Stimulated activated memory B cell treated with anti-CD40 and anti-IgM and Interleukin-4, amounts not matched to agents 10 μg/mL and 1 μg/mL and 100 μg/mL, for 72 hours (primary cell): Measurements from ENCODE around the gene IDUA.

Experiments
- ATAC-seq: fragments of 150-1000 bp; cut with Tn5 transposase; 2 replicates; pipeline ENCODE4 v1.10.0; 2021
- H3K27ac Mint-ChIP-seq: one replicate; pipeline ENCODE4 v1.8.0; 2022; ENCODE audit warnings: mild to moderate bottlenecking, mixed read lengths
- H3K27me3 Mint-ChIP-seq: one replicate; pipeline ENCODE4 v1.8.0; 2022; ENCODE audit warnings: mixed read lengths
- H3K36me3 Mint-ChIP-seq: one replicate; pipeline ENCODE4 v1.8.0; 2022; ENCODE audit warnings: mixed read lengths
- H3K4me1 Mint-ChIP-seq: one replicate; pipeline ENCODE4 v1.8.0; 2022; ENCODE audit warnings: mixed read lengths
- H3K4me3 Mint-ChIP-seq: one replicate; pipeline ENCODE4 v1.8.0; 2022; ENCODE audit warnings: mild to moderate bottlenecking, moderate library complexity, mixed read lengths
- H3K9me3 Mint-ChIP-seq: one replicate; pipeline ENCODE4 v1.8.0; 2022; ENCODE audit warnings: mixed read lengths

The IDUA gene

DNA sequence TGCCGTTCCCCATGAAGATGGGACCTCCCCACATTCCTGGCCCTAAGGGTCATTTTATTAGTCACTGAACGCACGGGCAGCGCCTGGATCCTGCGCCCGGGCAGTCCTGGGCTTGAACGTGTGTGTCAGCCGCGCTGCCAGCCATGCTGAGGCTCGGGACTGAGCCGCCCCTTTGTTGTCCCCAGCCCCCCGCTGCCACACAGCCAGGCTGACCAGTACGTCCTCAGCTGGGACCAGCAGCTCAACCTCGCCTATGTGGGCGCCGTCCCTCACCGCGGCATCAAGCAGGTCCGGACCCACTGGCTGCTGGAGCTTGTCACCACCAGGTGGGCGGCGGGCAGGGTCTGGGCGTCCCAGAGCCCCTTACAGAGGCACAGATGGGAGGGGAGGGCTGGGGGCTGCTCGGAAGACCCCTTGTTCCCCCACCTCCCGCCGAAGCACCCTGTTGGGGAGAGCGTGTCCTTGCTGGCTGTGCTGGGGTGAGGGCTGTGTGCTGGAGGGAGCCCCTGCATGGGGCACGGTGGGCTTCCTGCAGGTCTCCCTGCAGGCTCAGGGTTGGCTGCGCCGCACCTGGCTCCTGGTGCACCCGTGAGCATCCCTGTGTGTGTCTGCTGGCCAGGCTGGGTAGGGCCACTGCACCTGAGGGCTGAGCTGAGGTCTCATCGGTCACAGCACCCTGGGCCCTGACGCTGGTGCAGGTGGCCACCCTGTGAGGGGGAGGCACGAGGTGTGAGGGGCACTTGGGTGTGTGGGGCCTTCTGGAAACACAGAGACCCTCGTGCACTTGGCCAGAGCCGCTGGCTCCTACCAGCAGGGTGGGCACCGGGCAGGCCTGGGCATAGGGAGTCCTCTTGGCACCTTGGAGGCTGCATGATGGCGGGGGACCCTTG, 1.0 kb downstream of the IDUA start:
- H3K9me3 Mint-ChIP-seq = no peaks in the 10 kb centered on the region
- H3K27me3 Mint-ChIP-seq = no peaks in the 10 kb centered on the region
- ATAC-seq = no peak
- peaks cover 29% of the 10 kb centered on the region for H3K4me1 Mint-ChIP-seq
- peak overlapping the region; percentile 84 for H3K4me3 Mint-ChIP-seq
- H3K36me3 Mint-ChIP-seq = peaks cover 19% of the 10 kb centered on the region
- H3K27ac Mint-ChIP-seq = peak overlapping the region; percentile 62

DNA sequence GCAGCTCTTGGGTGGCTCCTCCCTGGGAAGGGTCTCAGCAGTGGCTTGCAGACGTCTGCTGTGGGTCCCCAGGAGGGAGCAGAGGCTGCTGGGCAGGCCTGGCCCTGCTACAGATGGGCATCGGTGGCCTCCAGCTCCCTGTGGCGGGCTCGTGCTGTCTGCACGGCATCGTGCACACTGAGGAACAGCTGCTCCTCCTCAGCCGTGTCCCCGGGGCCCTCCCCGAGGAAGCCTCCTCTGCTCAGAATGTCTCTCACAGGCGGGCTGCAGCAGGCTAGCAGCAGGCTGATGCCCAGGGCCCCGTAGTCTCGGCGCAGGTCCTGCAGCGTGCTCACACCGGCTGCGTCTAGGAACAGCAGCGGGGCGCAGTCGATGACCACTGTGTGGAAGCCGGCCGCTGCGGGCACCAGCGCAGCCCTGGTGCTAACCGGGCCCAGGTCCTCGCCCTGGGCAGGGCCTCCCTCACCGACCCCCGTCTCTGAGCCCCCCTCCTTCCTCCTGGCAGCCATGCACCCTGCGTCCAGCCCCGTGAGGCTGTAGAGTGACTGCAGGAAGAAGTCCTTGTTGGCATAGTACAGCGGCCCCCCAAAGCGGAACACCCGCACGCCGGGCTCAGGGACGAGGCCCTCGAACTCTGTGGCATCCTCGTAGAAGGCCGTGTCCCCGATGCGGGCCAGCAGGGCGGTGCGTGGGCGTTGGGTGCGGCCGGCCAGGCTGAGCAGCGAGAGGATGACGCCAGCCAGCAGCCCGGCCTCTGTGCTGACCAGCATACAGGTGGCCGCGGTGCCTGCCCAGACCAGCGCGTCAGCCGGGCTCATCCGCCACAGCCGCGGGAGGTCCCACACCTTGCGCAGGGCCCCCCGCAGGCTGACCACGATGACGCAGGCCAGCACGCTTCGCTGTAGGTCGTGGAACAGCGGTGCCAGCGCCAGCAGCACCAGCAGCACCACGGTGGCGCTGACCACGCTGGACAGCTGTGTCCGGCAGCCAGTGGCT, 2.2 kb downstream of the IDUA start:
- H3K4me1 Mint-ChIP-seq = peaks cover 29% of the 10 kb centered on the region
- ATAC-seq = no peak
- no peak overlapping the region for H3K4me3 Mint-ChIP-seq
- no peaks in the 10 kb centered on the region for H3K27me3 Mint-ChIP-seq
- no peak overlapping the region for H3K27ac Mint-ChIP-seq
- H3K9me3 Mint-ChIP-seq = no peaks in the 10 kb centered on the region
- peaks cover 19% of the 10 kb centered on the region for H3K36me3 Mint-ChIP-seq

DNA sequence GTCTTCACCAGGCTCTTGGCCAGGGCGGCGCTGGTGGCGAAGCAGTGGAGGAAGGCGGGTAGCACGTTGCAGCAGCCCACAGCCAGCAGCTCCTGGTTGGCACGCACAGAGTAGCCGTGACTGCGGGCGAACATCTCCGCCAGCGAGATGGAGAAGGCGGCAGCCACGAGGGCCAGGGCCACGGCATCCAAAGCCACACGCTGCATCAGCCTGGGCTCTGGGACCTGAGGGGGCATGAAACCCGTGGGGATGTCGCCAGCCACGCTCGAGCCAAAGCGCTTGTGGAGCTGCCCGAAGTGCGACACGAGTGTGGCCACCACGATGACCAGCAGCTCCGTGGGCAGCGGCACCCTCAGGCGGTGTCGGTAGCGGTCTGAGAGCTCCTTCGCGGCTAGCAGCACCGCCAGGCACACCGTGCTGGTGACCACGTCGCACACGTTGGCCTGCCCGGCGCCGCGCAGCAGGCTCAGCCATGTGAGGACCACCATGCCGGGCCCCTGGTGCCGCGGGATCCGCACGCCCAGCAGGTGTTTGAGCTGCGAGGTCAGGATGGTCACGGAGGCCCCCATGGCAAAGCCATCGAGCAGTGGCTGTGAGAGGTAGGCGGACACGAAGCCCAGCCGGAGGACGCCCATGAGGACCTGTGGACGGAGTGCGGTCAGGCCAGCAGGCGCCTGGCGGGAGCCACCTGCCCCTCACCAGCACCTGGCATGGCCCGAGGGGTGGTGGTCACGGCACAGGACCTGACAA, 3.1 kb downstream of the IDUA start:
- Mint-ChIP-seq H3K36me3 (peaks cover 19% of the 10 kb centered on the region), H3K27ac (no peak overlapping the region), H3K4me1 (peaks cover 27% of the 10 kb centered on the region), H3K4me3 (no peak overlapping the region), H3K9me3 (no peaks in the 10 kb centered on the region), H3K27me3 (no peaks in the 10 kb centered on the region)
- ATAC-seq = no peak

DNA sequence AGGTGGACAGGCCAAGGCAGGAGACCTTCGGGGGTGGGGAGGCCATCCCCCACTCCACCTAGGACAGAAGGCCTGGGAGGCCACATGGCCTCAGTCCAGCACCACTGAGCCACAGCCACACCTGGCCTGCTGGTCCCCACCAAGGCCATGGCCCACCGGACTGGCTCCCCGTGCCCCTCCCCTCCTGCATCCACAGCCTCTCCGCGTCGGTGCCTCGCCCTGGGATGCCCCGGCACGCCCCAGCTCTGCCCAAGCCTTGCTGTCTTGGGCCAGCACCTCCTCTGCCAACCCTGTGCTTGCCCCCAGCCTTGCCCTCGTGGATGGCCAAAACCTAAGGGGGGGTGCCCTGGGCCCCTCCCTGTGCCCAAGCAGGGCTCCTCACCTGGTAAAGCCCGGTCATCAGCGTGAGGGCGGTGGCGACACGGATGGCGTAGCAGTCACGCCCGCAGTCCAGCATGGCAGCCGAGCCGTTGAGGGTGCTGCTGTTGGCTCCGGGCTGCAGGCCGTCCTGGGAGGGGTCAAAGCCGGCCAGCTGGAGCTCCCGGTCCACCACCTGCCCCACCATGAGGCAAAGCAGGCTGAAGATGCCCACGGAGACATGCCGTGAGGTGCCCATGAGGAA, 4.0 kb downstream of the IDUA start:
- no peak for ATAC-seq
- Mint-ChIP-seq H3K27ac (no peak overlapping the region), H3K27me3 (peaks cover 7% of the 10 kb centered on the region)

DNA sequence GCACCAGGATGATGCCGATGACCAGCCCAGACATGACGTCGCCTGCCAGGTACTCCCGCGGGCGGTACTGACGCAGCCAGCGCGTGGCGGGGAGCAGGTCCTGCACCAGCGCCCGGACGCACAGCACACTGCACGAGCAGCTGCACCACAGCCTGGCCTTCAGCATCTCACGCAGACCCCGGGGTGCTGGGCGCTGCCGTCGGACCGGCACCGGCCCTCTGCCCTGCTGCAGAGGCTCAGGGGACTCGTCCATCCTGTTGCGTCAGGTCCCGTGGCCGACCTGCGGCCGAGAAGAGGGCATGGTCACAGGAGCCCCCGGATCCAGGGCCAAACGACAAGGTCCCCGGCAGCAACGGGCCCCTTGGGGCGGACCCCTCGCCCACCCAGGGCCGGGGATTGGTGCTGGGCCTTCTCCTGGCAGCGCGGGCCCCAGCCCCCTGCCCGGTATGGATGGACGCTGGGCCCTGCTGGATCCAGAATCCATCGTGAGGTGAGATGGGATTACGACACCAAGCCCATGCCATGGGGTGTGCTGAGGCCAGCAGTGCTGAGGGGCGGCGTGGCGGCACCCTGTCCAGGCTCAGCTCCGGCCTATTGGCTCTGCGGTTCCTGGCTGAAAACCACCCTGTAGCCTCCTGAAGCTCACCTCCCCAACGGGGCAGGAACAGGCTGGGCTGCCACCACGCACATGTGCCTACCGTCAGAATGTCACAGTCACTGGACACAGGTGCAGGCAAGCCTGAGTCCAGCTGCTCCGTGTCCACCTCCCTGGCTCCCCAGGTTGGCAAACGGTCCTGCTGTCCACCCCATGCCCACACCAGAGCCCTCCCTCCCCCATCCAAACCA, 4.8 kb downstream of the IDUA start:
- Mint-ChIP-seq H3K4me3 (no peak overlapping the region), H3K27ac (peak overlapping the region; percentile 60), H3K27me3 (peaks cover 15% of the 10 kb centered on the region), H3K36me3 (peaks cover 19% of the 10 kb centered on the region), H3K4me1 (peaks cover 21% of the 10 kb centered on the region), H3K9me3 (no peaks in the 10 kb centered on the region)
- ATAC-seq = no peak

More for the DNA sequence above, 4.0 kb downstream of the IDUA start:
- no peak overlapping the region for H3K4me3 Mint-ChIP-seq
- H3K4me1 Mint-ChIP-seq = peaks cover 23% of the 10 kb centered on the region
- no peaks in the 10 kb centered on the region for H3K9me3 Mint-ChIP-seq
- H3K36me3 Mint-ChIP-seq = peaks cover 19% of the 10 kb centered on the region

DNA sequence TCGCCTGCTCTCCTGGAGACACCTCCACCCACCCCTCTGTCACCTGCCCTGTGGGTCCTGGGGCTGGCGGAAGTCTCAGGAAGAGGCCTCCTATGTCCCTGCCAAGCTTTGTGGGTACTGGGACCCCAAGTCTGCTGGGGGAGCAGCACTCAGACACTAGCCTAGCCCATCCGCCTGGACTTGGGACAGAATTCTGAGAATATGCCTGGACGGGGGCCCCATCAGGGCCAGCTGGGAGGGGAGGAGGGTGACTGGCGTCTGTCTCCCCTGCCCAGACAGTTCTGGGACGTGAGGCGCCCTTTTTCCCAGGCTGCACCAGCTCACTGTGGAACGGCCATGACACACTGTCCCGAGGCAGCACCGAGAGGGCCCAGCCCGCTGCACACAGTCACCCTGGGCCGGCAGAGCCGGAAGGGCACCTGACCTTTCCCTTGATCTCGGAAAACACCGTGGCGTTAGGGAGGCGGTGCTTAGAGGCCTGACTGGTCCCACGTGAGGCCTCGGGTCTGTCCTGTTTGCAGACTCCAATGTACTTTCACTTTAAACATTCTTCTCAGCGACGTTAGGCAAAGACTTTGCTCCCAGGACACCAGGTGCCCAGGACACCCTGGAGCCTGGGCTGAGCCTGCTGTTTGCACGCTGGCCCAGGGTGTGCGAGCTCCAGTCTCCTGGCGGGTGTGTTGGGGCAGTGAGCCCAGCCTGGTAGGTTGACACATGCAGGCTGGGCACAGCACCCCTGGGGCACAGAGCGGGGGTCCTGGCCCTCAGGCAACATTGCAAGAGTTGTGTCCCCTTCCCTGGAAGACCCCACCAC, 5.7 kb downstream of the IDUA start:
- H3K36me3 Mint-ChIP-seq = peaks cover 19% of the 10 kb centered on the region
- no peaks in the 10 kb centered on the region for H3K9me3 Mint-ChIP-seq
- peaks cover 21% of the 10 kb centered on the region for H3K27me3 Mint-ChIP-seq
- H3K4me1 Mint-ChIP-seq = peaks cover 22% of the 10 kb centered on the region
- H3K27ac Mint-ChIP-seq = peak overlapping the region; percentile 60
- H3K4me3 Mint-ChIP-seq = peak overlapping the region; percentile 31
- ATAC-seq = peak; percentile 50

DNA sequence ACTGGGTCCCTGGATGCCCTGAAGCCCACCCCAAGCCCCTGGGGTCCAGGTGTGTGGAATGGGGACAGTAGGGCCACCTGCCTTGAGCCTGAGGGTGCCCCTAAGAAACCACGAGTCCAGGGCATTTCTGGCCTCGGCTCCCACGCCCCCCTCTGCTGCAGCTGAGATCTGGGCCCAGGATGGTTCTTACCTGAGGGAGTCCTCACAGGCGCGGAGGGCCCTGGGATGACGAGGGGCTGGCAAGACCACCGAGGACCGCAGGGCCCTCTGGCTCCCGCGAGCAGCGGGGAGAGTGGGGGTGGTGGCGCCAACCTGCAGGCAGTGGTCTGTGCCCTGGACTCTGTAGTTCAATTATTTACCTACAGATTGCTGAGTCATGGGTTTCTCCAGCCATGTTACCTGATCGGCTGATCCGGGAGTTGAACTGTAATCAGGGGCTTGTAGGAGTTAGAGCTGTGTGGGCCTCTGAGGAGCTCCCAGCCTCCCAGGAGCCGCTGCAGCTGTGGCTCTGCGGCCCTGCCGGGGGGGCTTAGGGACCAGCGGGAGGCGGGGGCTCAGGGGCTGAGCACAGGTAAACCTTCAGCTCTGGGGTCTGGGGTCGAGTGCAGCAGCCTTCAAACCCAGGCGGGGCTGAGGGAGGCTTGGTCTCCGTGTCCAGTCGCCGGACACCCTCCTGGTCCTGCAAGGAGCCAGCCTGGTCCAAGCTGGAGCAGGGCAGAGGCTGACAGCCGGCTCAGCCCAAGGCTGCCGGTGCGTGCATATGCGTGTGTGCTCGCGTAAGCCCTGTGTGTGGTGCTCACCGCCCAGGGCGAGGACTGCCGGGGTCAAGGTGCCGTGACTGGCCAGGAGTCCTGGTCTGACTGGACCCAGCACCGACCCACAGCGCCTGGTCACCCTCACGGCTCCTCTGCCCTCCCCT, 6.5 kb downstream of the IDUA start, which contains the start of gene SLC26A1:
Gene SLC26A1 (minus strand): TSS at position 294 of the 919 bp plus-strand sequence. CDS start 1,701 bp downstream, outside the sequence.
- ATAC-seq = no peak
- peak within 1 kb of the TSS; percentile 31 for H3K4me3 Mint-ChIP-seq
- H3K36me3 Mint-ChIP-seq = peaks cover 18% of the 10 kb centered on the region
- H3K27me3 Mint-ChIP-seq = peaks cover 29% of the 10 kb centered on the region
- H3K4me1 Mint-ChIP-seq = peaks cover 20% of the 10 kb centered on the region
- no peaks in the 10 kb centered on the region for H3K9me3 Mint-ChIP-seq
- H3K27ac Mint-ChIP-seq = peak within 1 kb of the TSS; percentile 60

DNA sequence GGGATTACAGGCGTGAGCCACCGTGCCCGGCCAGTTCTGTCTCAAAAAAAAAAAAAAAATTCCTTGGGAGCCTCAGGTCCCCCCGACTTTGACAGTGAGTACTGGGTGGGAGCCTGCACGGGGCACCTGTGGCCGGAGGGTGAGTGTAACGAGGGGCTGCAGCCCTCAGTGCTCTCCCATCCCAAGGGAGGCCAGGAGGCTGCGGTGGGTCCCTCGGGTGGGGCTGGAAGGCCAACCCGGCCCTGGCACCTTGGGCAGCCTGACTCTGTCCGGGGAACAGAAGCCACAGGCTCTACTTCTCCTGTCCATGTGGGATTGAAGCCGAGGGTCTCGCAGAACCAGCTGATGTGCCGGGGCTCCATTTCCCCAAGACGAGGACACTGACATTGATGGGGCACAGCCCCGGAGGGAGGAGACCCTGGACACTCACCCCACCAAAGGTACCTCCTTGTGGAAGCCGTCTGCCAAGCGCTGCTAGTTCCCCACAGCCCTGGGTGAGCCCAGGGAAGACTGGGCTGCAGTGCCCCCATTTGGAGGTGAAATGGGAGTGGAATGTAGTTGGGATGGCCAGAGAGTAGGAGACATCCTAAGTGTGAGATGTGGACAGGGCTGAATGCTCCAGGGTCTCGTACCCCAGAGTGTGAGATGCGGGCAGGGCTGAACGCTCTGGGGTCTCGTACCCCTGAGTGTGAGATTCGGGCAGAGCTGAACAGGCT, 8.6 kb downstream of the IDUA start:
- Mint-ChIP-seq H3K9me3 (peaks cover 3% of the 10 kb centered on the region), H3K27me3 (peaks cover 42% of the 10 kb centered on the region), H3K36me3 (peaks cover 7% of the 10 kb centered on the region), H3K4me3 (no peak overlapping the region), H3K27ac (no peak overlapping the region), H3K4me1 (peaks cover 35% of the 10 kb centered on the region)
- no peak for ATAC-seq

DNA sequence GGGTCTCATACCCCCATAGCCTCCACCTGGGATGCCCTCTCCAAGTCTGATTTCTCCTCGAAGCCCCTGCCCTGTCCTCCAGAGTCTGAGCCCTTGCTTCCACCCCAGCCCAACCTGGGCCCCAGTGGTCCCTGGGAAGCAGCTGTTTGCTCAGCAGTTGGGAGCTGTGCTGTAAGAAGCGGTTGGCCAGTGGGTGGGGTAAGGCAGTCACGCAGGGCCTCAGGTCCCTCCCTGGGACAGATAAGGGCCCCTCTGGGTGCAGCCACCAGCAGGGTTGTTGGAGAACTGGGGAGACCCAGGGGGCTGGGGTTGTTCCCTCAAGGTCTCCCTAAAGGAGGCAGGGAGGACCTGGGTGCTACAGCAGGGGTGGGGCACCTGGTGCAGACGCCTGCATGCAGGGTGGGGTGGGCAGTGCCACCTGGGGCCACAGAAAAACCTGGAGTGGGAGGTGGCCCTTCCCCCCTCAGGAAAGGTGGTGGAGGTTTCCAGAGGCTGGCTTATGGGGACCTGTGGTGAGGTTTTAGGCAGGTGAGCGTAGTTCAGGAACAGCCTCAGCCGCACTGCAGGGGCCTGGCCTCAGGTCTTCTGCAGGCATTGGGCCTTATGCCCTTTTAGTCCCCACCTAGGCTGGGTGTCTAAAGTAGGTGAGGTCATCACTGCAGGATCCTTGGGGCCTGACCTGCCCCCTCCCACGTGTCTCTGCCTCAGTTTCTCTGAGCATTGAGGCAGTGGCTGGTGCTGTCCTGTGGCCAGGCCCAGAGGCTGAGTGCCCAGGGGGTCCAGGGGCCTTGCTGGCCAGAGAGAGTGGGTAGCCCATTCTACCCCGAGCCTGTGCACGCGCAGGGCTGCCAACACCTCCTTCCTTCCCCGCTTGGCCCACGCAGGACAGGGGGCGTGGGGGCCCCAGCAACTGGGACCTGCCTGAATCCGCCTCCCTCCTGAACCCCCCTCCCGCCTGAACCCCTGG, 9.5 kb downstream of the IDUA start:
- Mint-ChIP-seq H3K36me3 (no peaks in the 10 kb centered on the region), H3K27me3 (peaks cover 42% of the 10 kb centered on the region), H3K4me3 (peak overlapping the region; percentile 26), H3K27ac (no peak overlapping the region), H3K4me1 (peaks cover 35% of the 10 kb centered on the region), H3K9me3 (peaks cover 3% of the 10 kb centered on the region)
- no peak for ATAC-seq

DNA sequence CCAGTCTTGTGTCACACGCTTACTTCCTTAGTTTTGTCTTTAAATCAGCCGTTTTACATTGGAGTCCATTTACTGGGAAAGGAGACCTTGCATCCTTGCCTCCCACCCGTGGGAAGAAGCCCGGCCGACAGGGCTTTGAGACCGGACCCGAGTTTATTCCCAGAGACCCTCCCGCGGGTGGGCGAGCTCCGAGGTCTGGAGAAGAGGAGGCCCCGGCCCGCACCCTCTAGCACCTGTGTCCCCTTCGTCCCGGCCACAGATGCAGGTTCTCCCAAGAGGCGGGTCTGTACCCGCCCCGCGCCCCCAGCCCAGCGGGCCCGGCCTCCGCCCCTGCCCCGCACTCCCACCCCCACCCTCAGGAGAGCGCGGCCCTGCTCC, 10.1 kb downstream of the IDUA start:
- Mint-ChIP-seq H3K27me3 (peaks cover 42% of the 10 kb centered on the region), H3K4me1 (peaks cover 35% of the 10 kb centered on the region), H3K4me3 (peak overlapping the region; percentile 26), H3K27ac (no peak overlapping the region), H3K36me3 (no peaks in the 10 kb centered on the region), H3K9me3 (peaks cover 3% of the 10 kb centered on the region)
- ATAC-seq = no peak
